Measurements from ENCODE around the gene LUM.

The LUM gene

GRCh38 chr12:91053951-91054715 is 57.2 kb downstream of the LUM start:
- TF ChIP-seq CTCF (IDR thresholded peaks at IDR 0.05), result no peak
- no peaks in the 10 kb centered on the region for H3K79me2 ChIP-seq
- H2AFZ ChIP-seq, result no peak overlapping the region
- no peaks in the 10 kb centered on the region for H3K9me3 ChIP-seq (ENCODE audit: control insufficient read depth, low read length)
- no peaks in the 10 kb centered on the region for H3K27me3 ChIP-seq (ENCODE audit: control insufficient read depth, insufficient read depth, low read length)
- no peaks in the 10 kb centered on the region for H3K4me1 ChIP-seq
- no peak overlapping the region for H3K4me3 ChIP-seq (ENCODE audit: low read depth, low read length)
- no peak overlapping the region for H3K27ac ChIP-seq
- no peaks in the 10 kb centered on the region for H3K36me3 ChIP-seq (ENCODE audit: control insufficient read depth, insufficient read depth, low read length)
- no peak overlapping the region for H3K9ac ChIP-seq
- H3K4me2 ChIP-seq (ENCODE audit: low read length), result no peak overlapping the region
